NB4 (cell line): ENCODE data around the gene USP17L5.
"Not testable (repeated sequence)": the region's sequence is repeated elsewhere in the genome, so short reads cannot be mapped to it uniquely, and the experiment has no call there.

Source experiments
- CTCF ChIP-seq: IDR thresholded peaks from one replicate; pipeline ENCODE4 v1.5.1; 2012; ENCODE audit warnings: low read depth, low read length
- POLR2A ChIP-seq: IDR thresholded peaks from 2 replicates; pipeline ENCODE4 v1.6.1; 2011; ENCODE audit warnings: mild to moderate bottlenecking; ENCODE audit not compliant: insufficient read length; ENCODE audit errors: extremely low read depth

DNA sequence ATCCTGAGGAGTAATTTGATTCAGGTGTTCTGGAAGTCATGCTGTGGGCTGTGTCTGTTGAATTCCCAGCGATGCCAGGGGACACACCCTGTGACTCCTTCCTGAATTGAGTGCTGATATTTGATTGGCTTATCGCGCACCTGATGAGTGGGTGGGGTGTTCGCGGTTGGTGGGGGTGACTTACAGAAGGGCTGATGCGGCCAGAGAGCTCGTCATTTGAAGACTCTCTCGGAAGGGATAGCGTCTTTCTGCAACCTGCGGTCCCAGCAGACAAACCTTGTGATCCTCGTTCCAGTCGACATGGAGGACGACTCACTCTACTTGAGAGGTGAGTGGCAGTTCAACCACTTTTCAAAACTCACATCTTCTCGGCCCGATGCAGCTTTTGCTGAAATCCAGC is 9.6 kb upstream of the USP17L5 start, which contains the start of gene USP17L25:
- not testable (repeated sequence) for TF ChIP-seq CTCF, POLR2A
